DOHH2 (cell line): ENCODE data around the gene EIF2D.

Experiments used
- EZH2phosphoT487 ChIP-seq: fragments of 200-600 bp; sonication (generic); IDR thresholded peaks from 2 replicates; pipeline ENCODE4 v1.6.1; 2017; ENCODE audit warnings: borderline replicate concordance, mild to moderate bottlenecking, antibody characterized with exemption, low read length, moderate library complexity, mixed read lengths
- TF ChIP-seq, protein P1 (sequence below): fragments of 200-600 bp; sonication (generic); IDR thresholded peaks from one replicate; pipeline ENCODE4 v1.5.1; 2014; ENCODE audit warnings: antibody characterized with exemption, mild to moderate bottlenecking, low read depth, low read length; ENCODE audit not compliant: poor library complexity, severe bottlenecking

GRCh38 chr1:206604861-206605260, 7.4 kb downstream of the EIF2D start:
- TF ChIP-seq, protein P1, sequence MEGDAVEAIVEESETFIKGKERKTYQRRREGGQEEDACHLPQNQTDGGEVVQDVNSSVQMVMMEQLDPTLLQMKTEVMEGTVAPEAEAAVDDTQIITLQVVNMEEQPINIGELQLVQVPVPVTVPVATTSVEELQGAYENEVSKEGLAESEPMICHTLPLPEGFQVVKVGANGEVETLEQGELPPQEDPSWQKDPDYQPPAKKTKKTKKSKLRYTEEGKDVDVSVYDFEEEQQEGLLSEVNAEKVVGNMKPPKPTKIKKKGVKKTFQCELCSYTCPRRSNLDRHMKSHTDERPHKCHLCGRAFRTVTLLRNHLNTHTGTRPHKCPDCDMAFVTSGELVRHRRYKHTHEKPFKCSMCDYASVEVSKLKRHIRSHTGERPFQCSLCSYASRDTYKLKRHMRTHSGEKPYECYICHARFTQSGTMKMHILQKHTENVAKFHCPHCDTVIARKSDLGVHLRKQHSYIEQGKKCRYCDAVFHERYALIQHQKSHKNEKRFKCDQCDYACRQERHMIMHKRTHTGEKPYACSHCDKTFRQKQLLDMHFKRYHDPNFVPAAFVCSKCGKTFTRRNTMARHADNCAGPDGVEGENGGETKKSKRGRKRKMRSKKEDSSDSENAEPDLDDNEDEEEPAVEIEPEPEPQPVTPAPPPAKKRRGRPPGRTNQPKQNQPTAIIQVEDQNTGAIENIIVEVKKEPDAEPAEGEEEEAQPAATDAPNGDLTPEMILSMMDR: no peak
- no peak for TF ChIP-seq EZH2phosphoT487
